Endodermal cell (in vitro differentiated cells): Measurements from ENCODE around the gene COIL. TPM values are rescaled to one million over a fixed set of nuclear protein-coding genes. Genes with fewer than 3 reads are reported as not detected.
A peak's percentile ranks its signal among the peaks of the same experiment; 100 is the strongest.

Experiments
- DNase-seq: peaks from one replicate; pipeline ENCODE4 v3.0.0-alpha.2; 2017
- H3K27ac ChIP-seq: 2 replicates; pipeline ENCODE4 v1.5.1; 2013; ENCODE audit warnings: mild to moderate bottlenecking, low read depth, low read length, moderate library complexity
- H3K27me3 ChIP-seq: 2 replicates; pipeline ENCODE4 v1.6.1; 2013; ENCODE audit warnings: mild to moderate bottlenecking, low read length, moderate library complexity; ENCODE audit not compliant: insufficient read depth, control insufficient read depth, poor library complexity, severe bottlenecking
- H3K36me3 ChIP-seq: 2 replicates; pipeline ENCODE4 v1.7.0; 2013; ENCODE audit warnings: mild to moderate bottlenecking, low read length, moderate library complexity; ENCODE audit not compliant: control insufficient read depth, insufficient read depth
- H3K4me1 ChIP-seq: one replicate; pipeline ENCODE4 v1.7.0; 2013; ENCODE audit warnings: low read length; ENCODE audit not compliant: control insufficient read depth, insufficient read depth
- H3K4me3 ChIP-seq: 2 replicates; pipeline ENCODE4 v1.5.1; 2013; ENCODE audit warnings: mild to moderate bottlenecking, low read length, moderate library complexity
- H3K9ac ChIP-seq: 2 replicates; pipeline ENCODE4 v1.6.1; 2013; ENCODE audit warnings: mild to moderate bottlenecking, low read length, moderate library complexity; ENCODE audit not compliant: poor library complexity, severe bottlenecking; ENCODE audit errors: extremely low read depth
- H3K9me3 ChIP-seq: 2 replicates; pipeline ENCODE4 v1.6.1; 2013; ENCODE audit warnings: mild to moderate bottlenecking, low read length, moderate library complexity; ENCODE audit not compliant: control insufficient read depth
- H3K27ac Mint-ChIP-seq: 2 replicates; pipeline ENCODE4 v1.8.0; 2020; ENCODE audit warnings: mixed read lengths
- H3K27me3 Mint-ChIP-seq: 2 replicates; pipeline ENCODE4 v1.8.0; 2021; ENCODE audit warnings: mild to moderate bottlenecking, mixed read lengths; ENCODE audit not compliant: insufficient read depth
- H3K36me3 Mint-ChIP-seq: 2 replicates; pipeline ENCODE4 v1.8.0; 2020; ENCODE audit warnings: low read depth, mixed read lengths
- H3K4me1 Mint-ChIP-seq: 2 replicates; pipeline ENCODE4 v1.8.0; 2020; ENCODE audit warnings: mixed read lengths
- H3K4me3 Mint-ChIP-seq: 2 replicates; pipeline ENCODE4 v1.8.0; 2020; ENCODE audit warnings: mild to moderate bottlenecking, moderate library complexity, mixed read lengths
- H3K9me3 Mint-ChIP-seq: 2 replicates; pipeline ENCODE4 v1.8.0; 2020; ENCODE audit warnings: mild to moderate bottlenecking, mixed read lengths
- WGBS, 2 experiments: methylation state at CpG; one replicate each; pipeline versions ENCODE4 v1.1.5 to v1.1.7; 2013; ENCODE audit warnings: missing lambda C conversion rate in 2 of 2, mixed read lengths in 1 of 2; ENCODE audit not compliant: insufficient coverage in 1 of 2, insufficient read length in 1 of 2; 5-methylcytosine and 5-hydroxymethylcytosine counted together
- total RNA-seq, 2 donors: library from RNA; stranded (reverse); fragmentation: NEBNext Ultra II Directional in 1 of 2; extraction: Animal tissue kit (Norgen Biotek cat#: 25700) in 1 of 2; gene quantifications; 2 replicates in 1 of 2; 3 replicates in 1 of 2; pipeline ENCODE4 v1.2.1, GENCODE V29; 2021
- TF ChIP-seq, protein P1 (sequence below): fragments of 200-600 bp; sonication (generic); conservative IDR thresholded peaks from 2 replicates; pipeline ENCODE4 v1.5.0; 2021; ENCODE audit warnings: antibody characterized with exemption, mild to moderate bottlenecking

Gene COIL
- total RNA-seq, 2 donors from 2014 or later, result 18.2 to 19.2 TPM

DNA sequence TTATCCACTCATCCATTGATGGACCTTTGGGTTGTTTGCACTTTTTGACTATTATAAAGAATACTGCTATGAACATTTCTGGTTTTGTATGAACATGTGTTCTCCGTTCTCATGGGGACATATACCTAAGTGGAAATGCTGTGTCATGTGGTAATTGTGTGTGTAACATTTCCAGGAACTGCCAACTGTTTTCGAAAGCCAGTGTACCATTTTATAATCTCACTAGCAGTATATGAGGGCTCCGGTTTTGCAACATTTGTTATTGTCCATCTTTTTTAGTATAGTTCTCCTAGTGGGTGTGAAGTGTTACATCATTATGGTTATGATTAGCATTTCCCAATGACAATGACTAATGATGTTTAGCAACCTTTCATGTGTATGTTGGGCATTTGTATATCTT is 41.9 kb downstream of the COIL start:
- WGBS, 2 experiments, result 92 to 94% methylated on average over 3 of the region's 3 CpGs
- Mint-ChIP-seq H3K27me3 (peaks cover 30% of the 10 kb centered on the region), H3K4me3 (no peak overlapping the region), H3K9me3 (peaks cover 12% of the 10 kb centered on the region), H3K4me1 (peaks cover 4% of the 10 kb centered on the region), H3K27ac (no peak overlapping the region), H3K36me3 (no peaks in the 10 kb centered on the region)
- Histone ChIP-seq H3K36me3 (no peaks in the 10 kb centered on the region), H3K27ac (no peak overlapping the region), H3K4me1 (no peaks in the 10 kb centered on the region), H3K4me3 (no peak overlapping the region), H3K9ac (no peak overlapping the region), H3K27me3 (peaks cover 15% of the 10 kb centered on the region), H3K9me3 (peaks cover 12% of the 10 kb centered on the region)
- no peak for DNase-seq
- TF ChIP-seq, protein P1, sequence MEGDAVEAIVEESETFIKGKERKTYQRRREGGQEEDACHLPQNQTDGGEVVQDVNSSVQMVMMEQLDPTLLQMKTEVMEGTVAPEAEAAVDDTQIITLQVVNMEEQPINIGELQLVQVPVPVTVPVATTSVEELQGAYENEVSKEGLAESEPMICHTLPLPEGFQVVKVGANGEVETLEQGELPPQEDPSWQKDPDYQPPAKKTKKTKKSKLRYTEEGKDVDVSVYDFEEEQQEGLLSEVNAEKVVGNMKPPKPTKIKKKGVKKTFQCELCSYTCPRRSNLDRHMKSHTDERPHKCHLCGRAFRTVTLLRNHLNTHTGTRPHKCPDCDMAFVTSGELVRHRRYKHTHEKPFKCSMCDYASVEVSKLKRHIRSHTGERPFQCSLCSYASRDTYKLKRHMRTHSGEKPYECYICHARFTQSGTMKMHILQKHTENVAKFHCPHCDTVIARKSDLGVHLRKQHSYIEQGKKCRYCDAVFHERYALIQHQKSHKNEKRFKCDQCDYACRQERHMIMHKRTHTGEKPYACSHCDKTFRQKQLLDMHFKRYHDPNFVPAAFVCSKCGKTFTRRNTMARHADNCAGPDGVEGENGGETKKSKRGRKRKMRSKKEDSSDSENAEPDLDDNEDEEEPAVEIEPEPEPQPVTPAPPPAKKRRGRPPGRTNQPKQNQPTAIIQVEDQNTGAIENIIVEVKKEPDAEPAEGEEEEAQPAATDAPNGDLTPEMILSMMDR, result no peak

DNA sequence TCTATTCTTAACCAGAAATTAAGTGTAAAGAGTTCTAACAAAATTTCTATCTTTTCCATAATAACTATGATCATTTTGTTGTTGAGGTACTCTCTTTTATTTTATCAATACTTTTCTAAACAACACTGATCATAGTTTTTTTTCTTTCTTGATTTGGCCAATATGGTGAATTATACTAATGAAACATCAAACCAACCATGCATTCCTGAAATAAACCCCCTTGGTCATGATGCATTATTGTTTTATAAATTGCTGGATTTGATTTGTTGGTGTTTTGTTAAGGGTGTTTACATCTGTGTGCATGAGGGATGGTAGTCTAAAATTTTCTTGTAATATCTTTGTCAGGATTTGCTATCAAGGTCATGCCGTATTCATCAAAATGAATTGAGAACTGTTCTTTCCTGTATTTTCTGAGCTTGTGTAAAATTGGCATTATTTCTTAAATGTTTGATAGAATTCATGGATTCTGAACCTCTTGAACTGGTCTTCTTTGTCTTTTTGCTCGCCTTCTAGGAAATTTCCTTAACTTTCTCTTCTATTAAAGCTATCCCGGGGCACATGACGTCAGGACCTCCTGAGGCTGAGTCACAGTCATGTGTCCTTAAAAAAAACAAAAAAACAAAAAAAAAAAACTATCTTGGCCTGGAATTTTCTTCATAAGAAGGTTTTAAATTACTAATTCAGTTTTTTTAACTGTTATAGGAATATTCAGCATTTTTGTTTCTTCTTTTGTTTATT is 43.1 kb downstream of the COIL start:
- 90 to 95% methylated on average over 2 to 4 of the region's 4 CpGs for WGBS, 2 experiments
- no peak overlapping the region for H3K4me3 Mint-ChIP-seq

DNA sequence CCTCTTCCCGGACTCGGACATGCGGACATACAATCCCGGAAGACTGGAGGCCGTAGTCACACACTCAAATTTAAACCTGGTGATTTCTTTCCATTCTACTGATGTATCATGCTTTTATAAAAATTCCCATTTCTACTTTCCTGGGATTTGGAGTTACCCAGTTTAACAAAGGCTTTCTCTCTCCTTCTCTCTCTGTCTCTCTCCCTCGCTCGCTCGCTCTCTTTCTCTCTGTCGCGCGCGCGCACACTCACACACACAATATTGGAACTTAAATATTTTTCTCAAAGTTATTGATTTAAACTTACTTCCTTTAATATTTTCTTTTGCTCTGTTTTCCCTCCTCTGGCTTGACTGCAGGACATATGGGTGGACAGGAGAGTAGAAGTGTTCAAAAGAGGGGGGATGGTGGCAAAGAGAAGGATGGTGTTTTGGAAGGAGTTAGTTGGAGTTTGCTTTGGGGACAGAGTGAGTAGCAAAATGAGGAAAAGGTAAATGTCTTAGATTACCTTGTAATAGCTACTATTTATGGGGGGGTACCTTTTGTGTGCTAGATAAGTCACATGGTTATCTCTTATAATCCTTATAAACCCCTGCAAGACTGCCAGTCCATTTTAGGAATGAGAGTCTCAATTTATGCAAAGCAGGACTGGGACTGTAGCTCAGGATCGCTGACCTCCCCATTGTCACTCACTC is 46.1 kb downstream of the COIL start:
- Histone ChIP-seq H3K36me3 (no peaks in the 10 kb centered on the region), H3K9ac (peak overlapping the region; percentile 59), H3K9me3 (peaks cover 12% of the 10 kb centered on the region), H3K27ac (no peak overlapping the region), H3K27me3 (peaks cover 38% of the 10 kb centered on the region), H3K4me1 (no peaks in the 10 kb centered on the region), H3K4me3 (peak overlapping the region; percentile 82)
- Mint-ChIP-seq H3K27me3 (peaks cover 42% of the 10 kb centered on the region), H3K4me3 (peak overlapping the region; percentile 77), H3K9me3 (peaks cover 8% of the 10 kb centered on the region), H3K36me3 (peaks cover 3% of the 10 kb centered on the region), H3K4me1 (peaks cover 6% of the 10 kb centered on the region), H3K27ac (peak overlapping the region; percentile 77)
- DNase-seq, result no peak
- WGBS, 2 experiments, result 26 to 36% methylated on average over 14 of the region's 14 CpGs
- TF ChIP-seq, protein P1, result no peak

More for the DNA sequence above, 43.1 kb downstream of the COIL start:
- Mint-ChIP-seq H3K27ac (no peak overlapping the region), H3K4me1 (peaks cover 4% of the 10 kb centered on the region), H3K36me3 (no peaks in the 10 kb centered on the region), H3K9me3 (peaks cover 10% of the 10 kb centered on the region), H3K27me3 (peaks cover 37% of the 10 kb centered on the region)
- Histone ChIP-seq H3K4me3 (no peak overlapping the region), H3K9me3 (peaks cover 12% of the 10 kb centered on the region), H3K4me1 (no peaks in the 10 kb centered on the region), H3K36me3 (no peaks in the 10 kb centered on the region), H3K27me3 (peaks cover 27% of the 10 kb centered on the region), H3K27ac (no peak overlapping the region), H3K9ac (no peak overlapping the region)
- TF ChIP-seq, protein P1, result no peak
- DNase-seq, result no peak
